Urothelium cell line (cell line): ENCODE results near the gene CXCR5.

Experiments
- DNase-seq: peaks from one replicate; pipeline ENCODE4 v3.0.0; 2011; ENCODE audit warnings: low spot score, mixed read lengths
- FAIRE-seq: peaks from 2 replicates; lab custom pipeline; 2011; peaks lifted over from hg19 to GRCh38; lab: Jason Lieb, UNC

Gene CXCR5

DNA sequence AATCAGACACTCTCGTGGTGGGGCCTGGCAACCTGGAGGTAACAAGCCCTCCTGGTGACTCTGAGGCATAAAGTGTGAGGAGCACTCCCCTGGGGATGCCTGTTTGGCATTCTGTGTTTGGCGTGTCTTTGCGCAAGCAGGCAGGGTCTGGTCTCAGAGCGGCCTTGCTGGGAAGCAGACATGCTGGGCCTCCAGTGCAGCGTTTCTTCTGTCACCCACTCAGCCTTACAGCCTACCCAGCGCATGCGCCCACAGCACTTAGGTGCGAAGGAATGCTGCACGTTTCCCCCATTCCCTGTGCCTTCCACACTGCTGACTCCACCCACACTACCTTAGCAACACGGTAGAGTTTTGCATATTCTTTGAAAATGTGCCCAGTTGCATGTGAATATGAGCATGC lies 7.4 kb upstream of the CXCR5 start:
- no peak for DNase-seq
- FAIRE-seq, result no peak

DNA sequence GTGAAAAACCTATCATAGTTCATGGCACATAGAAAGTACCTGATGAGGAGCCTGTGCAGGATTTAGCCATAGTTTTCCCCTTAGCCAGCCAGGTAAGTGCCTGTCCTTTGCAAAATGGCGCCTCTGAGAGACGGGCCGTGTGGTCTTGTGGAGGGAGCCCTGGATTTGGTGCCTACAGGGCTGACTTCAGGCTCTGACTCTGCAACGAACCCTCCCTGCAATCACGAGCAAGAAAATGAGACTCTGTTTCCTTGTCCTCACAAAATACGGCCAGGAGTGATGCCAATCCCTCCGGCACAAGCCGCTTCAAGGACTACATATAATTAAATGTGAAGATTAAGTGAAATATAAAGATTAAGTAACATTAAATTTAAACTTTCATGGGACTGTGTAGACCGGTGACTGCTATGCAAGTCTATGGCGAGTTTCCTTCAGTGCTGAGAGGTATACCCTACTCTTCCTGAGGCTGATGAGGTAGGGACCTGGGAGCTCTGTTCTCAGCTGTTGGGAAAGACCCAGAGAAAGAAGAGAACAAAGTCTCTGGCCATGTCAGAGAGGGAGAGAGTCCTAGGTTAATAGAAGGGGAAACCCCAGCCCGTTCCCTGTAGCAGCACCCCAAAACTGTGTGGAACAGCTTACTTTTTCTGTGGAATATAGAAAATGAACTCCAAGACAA lies 6.1 kb upstream of the CXCR5 start:
- DNase-seq (no peak), FAIRE-seq (no peak)

DNA sequence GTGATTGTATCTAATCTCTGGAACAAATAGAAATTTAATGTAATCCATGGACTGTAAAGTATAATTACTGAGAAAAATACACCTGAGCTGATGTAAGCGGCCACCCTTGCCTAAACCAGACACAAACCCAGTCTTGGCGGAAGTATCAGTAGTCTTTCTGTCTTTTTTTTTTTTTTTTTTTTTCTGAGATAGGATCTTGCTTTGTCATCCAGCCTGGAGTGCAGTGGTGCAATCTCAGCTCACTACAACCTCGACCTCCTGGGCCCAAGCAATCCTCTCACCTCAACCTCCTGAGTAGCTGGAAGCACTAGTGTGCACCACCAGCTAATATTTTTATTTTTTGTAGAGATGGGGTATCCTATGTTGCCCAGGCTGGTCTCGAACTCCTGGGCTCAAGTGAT lies 5.5 kb upstream of the CXCR5 start:
- DNase-seq (no peak), FAIRE-seq (no peak)

DNA sequence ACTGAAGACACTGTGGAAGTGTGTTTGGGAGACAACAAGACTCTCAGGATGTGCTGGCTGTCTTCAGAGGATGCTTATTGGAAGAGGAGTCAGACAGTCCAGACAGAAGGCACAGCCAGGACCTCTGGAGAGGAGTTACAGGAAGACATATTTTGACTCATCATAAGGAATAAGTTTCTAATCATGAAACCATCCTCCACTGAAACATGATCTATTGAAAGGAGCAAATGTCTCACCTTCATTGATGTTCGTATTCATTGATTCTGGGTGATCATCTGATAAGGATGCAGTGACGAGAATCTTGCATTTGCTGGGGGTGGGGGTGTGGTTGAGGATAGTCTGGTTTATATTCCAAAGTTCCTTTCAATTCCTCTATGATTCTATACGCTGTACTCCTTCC lies 2.5 kb upstream of the CXCR5 start:
- DNase-seq (no peak), FAIRE-seq (no peak)

DNA sequence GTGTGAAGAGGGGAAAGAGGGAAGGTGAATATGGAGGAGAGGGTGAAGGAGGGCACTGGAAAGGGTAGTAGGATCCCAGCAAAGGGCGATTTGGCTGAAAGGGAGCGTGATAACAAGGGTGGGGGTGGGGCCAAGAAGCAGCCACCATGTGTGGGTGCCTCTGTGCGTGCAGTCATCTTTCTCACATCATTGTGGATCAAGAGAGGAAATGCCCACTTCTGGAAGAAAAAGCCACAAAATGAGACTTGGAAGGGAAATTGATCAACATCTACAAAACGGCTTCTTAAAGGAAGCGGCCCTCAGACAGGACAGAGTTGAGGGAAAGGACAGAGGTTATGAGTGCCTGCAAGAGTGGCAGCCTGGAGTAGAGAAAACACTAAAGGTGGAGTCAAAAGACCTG lies 1.2 kb upstream of the CXCR5 start:
- DNase-seq (no peak), FAIRE-seq (no peak)

DNA sequence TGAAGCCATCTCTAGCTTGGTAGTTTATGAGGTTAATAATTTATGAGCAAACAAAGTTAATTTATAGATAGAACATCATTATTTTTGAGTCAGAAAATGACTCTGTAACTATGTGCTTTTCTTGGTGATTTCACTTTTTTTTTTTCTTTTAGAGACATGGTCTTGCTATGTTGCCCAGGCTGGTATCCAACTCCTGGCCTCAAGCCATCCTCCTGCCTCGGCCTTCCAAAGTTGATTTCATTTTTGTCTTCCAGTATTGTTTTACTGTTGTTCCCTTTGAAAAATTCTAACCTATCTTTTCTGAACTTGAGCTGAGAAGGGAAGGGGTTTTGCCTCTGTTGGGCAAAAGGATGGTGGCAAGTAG lies 706 bp upstream of the CXCR5 start:
- FAIRE-seq (no peak), DNase-seq (no peak)

DNA sequence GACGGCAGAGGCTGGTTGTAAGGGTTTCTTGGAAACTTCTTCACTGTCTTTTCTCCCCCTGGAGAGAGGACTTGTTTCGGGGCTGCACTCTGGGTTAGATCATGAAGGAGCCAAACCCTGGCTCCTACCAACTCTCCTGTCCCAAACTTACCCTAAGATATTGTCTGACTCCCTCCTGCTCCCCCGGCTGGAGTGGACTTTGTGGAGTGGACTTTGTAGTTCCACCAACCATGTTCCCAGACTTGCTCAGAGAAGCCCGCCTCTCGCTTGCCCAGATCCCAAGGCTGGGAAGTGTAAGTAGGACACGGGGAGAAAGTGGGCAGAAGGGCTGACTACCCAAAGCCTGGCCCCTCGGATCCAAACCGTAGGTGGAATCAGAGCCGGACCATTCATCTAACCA lies 1.2 kb downstream of the CXCR5 start:
- DNase-seq (no peak), FAIRE-seq (no peak)

DNA sequence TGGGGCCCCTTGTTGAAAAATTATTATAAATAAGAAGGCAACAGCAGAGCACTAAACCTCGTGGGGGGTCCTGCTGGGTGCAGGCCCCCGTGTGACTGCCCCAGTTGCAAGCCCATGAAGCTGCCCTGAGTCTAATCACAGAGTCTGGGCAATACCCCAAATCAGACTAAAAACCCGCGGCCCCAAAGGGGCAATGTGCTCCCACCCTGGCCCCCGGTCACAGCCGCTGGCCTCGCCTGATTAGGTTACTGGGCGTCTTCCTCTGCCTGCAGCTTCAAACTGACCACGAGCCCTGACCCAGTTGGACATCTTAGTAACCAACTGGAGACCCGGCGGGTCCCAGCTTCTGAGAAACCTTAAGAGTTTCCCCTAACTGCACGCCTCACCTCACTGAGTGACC lies 1.6 kb downstream of the CXCR5 start:
- DNase-seq, result no peak
- FAIRE-seq, result no peak

DNA sequence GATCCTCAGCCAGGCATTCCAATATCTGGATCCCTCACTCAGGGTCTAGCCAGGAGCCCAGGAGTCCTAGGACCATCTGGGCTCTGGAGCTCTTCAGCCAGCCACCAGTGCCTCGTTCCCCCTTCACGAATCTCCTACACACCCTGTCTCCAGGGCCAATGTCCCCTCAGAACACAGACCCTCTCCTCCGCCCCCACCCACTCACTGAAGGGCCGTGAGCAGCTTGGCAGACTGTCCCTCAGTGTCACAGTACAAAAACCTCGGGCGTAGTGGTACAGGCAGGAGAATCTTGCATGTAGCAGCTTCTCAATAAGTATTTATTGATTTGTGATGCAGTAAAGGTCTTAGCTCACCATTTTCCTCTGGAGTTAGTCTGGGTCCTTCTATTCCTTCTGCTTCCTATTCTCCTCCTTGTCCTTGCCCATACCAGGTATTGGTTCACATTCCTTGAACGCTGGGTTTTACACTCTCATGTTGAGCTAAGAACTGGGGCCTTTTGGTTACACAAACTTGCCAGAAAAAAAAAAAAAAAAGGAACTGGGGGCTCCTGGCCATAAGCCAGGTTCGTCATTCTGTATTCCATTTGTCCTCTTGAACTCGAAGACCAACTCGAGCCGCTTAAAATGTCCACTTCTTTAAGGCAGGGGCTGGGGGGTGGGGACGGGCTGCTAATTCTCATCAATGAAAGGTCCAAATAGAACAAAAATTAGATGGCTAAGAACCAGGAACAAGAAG lies 2.3 kb downstream of the CXCR5 start:
- FAIRE-seq, result no peak
- DNase-seq, result no peak

DNA sequence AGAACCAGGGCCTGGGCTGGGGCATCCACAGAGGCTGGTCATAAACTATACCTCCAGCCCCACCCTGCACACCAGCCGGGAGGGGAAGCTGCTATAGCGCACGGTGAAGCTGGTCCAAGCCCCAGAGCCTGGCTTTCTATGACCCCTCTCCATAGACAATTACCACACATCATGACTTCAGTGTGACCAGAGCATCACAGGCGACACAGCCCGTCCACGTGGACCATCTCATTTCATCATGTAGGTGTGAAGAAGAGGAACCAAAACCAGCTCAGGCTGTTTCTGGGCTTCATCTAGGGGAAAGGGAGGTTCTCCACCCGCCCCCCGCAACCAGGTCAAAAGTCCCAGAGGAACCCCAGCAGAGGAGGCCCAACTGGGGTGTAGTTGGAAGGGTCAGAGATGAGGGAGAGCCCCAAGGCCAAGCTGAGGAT lies 3.0 kb downstream of the CXCR5 start:
- no peak for FAIRE-seq
- DNase-seq, result no peak

DNA sequence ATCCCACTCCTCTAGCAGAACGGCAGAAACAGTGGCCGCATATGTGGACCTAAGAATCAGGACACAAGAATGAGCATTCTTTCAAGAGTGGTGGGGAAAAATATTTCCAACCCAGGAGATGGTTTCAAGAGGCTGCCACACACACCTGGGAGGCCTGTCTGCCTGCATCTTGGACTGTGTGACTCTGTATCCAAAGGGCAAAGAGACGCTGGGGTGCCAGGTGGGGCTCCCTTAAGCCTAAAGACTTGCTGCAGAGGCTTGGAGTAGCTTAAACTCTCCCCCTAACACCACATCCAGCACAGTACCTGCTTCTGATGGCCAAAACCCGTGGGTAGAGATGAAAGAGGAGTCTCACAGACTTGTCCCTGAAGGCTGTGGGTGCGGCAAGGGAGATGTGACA lies 3.5 kb downstream of the CXCR5 start:
- FAIRE-seq, result no peak
- DNase-seq, result no peak

DNA sequence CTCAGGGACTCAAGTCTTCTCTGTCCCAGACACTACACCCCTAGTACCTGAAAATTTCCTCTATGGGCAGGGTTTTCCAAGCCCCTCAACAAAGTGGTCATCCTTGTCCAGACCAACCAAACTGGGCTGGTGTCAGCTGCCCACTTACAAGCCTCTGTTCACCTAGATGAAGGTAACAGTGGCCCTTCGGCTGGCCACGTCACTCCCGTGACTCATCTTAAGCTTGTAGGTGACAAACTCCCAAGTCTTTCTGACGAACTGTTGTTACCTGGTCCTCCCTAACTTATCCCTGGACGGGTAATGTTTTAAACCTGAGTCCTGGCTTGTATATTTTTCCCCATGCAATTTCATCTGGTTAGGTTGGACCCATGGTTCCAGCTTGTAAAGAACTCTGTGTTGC lies 4.7 kb downstream of the CXCR5 start:
- no peak for FAIRE-seq

DNA sequence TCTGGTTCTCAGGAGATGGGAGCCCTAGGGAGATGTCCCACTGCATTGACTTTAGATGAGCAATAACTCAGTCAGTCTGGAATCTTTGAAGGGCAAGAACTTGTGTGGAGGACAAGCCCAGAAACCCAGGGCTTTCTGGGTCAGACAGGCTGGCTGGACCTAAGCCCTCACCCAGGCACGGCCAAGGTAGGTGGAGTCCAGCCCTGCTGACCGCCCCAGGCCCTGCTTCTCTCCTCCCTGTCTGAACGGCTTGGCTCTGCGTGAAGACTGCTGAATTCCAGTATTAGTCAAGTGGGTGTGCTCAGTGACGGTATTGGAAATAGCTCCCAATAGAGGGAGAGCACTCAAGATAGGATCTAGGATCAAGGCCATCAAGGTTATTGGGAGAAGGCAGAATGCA lies 6.1 kb downstream of the CXCR5 start:
- no peak for DNase-seq
- FAIRE-seq, result no peak

More for the DNA sequence above, 4.7 kb downstream of the CXCR5 start:
- DNase-seq, result no peak

DNA sequence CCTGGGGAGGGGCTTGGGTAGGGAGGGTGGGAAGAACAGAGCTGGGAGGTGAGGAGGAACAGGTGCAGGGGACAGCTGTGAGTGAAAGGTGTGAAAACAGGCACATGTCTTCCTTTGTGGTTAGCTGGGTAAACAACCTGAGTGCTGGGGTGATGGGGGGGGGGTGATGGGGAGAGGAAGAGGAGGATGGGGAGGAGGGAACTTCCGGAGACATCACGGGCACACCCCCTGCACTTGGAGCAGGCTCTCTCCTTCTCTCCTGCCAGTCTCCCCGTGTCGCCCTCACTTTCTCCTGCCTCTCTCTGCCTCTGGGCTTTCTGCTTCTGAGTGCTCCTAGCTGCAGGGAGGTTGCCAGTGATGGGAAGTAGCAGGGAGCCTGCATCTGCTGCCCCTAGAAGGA lies 8.8 kb downstream of the CXCR5 start:
- DNase-seq, result no peak
- FAIRE-seq, result no peak

DNA sequence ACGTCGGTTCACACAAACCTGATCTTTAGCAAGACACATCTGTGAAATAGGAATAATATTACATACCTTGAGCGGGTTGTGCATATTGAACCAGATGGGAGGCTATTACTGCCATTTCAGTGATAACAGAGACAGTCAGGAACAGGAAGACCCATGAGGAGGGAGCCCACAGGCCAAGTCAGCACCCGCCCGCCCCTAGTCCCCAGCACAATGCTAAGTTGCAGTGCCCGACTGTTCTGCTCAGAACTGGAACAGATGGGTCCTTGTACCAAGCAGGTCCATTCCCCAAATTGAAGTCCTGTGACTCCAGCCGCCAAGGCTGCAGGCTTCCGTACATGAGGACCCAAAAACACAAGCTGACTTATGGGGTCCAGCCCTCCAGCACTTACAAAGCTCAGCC lies 9.3 kb downstream of the CXCR5 start:
- DNase-seq (no peak), FAIRE-seq (no peak)

DNA sequence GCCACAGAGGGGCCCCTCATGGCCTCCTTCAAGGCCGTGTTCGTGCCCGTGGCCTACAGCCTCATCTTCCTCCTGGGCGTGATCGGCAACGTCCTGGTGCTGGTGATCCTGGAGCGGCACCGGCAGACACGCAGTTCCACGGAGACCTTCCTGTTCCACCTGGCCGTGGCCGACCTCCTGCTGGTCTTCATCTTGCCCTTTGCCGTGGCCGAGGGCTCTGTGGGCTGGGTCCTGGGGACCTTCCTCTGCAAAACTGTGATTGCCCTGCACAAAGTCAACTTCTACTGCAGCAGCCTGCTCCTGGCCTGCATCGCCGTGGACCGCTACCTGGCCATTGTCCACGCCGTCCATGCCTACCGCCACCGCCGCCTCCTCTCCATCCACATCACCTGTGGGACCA lies 10.0 kb downstream of the CXCR5 start:
- no peak for DNase-seq

DNA sequence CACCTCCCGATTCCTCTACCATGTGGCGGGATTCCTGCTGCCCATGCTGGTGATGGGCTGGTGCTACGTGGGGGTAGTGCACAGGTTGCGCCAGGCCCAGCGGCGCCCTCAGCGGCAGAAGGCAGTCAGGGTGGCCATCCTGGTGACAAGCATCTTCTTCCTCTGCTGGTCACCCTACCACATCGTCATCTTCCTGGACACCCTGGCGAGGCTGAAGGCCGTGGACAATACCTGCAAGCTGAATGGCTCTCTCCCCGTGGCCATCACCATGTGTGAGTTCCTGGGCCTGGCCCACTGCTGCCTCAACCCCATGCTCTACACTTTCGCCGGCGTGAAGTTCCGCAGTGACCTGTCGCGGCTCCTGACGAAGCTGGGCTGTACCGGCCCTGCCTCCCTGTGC lies 10.5 kb downstream of the CXCR5 start:
- FAIRE-seq (no peak), DNase-seq (no peak)

More for the DNA sequence above, 10.0 kb downstream of the CXCR5 start:
- no peak for FAIRE-seq

DNA sequence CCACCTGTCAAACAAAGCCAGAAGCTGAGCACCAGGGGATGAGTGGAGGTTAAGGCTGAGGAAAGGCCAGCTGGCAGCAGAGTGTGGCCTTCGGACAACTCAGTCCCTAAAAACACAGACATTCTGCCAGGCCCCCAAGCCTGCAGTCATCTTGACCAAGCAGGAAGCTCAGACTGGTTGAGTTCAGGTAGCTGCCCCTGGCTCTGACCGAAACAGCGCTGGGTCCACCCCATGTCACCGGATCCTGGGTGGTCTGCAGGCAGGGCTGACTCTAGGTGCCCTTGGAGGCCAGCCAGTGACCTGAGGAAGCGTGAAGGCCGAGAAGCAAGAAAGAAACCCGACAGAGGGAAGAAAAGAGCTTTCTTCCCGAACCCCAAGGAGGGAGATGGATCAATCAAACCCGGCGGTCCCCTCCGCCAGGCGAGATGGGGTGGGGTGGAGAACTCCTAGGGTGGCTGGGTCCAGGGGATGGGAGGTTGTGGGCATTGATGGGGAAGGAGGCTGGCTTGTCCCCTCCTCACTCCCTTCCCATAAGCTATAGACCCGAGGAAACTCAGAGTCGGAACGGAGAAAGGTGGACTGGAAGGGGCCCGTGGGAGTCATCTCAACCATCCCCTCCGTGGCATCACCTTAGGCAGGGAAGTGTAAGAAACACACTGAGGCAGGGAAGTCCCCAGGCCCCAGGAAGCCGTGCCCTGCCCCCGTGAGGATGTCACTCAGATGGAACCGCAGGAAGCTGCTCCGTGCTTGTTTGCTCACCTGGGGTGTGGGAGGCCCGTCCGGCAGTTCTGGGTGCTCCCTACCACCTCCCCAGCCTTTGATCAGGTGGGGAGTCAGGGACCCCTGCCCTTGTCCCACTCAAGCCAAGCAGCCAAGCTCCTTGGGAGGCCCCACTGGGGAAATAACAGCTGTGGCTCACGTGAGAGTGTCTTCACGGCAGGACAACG lies 11.7 kb downstream of the CXCR5 start:
- no peak for DNase-seq
- no peak for FAIRE-seq

DNA sequence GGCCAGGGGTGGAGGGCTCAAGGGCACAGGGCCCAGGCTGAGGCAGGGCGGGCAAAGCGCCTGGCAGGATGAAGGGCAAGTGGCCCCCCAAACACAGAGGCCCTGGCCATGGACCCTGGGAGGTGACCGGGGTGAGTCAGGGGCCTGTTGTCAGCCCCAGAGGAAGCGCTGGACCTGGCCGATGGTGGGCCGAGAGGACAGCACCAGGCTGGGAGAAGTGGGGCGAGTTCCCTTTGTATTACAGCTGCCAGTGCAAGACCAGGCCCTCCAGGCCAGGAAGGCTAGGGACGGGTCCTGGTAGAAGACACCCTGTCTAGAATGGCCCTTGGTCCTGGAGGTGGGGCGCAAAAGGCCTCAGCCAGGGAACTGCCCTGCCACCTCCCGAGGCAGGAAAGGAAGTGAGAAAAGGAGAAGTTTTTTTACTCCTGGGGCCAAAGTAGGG lies 12.8 kb downstream of the CXCR5 start:
- FAIRE-seq (no peak), DNase-seq (no peak)

DNA sequence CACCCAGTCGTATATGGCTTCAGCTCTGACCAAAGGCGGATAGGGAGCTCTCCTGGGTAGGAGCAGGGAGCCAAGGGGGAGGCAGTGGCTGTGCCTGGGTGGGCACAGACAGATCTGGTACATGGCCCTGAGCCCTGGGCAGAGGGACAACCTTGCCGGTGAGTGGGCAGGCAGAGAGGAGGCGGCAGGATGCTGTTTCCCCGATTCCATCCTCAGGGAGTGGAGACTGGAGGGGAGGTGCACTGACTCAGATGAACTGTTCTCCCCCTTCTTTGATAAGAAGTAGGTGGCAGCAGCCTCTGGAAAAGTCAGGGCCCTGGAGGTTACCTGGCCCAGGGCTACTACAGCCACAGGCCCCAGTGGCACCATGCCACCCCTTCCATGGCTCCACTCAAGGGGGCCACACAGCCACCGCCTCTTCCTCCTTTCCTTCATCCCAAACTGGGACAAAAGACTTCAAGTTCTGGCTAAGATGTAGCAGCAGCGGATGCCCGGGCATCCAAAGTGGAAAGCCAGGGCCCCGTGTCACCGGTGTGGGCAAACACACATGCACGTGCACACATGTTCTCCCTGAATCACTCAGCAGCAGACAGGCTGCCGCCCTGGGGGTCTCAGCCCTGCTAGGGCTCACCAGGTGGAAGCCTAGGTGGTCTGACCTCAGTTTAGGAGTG lies 13.4 kb downstream of the CXCR5 start:
- DNase-seq, result no peak
- no peak for FAIRE-seq

DNA sequence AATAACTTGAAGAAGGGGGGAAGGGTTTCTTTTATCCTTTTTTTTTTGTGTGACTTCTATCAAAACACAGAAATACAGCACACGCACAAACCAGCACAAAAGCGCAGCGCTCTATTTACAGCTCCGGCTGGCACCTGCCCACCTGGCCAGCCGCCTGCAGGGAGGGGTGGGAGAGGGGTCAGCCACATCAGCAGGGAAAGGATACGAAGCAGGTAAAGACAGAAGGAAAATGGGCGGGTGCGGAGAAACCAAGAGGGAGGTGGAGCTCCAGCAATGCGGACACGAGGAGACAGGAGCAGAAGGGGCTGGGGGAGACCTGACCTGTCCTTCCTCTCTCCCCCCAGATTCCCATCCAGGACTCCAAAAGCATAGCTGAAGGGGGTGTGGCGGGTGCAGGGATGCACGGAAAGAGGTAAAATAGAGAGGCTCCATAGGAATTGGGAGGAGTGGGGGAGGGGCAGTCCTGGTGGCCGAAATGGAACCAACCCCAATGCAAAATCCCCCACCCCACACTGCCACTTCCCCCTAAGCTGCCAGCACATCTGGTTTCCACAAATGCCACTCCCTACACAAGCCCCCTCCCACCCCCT lies 14.1 kb downstream of the CXCR5 start:
- FAIRE-seq (no peak), DNase-seq (no peak)
